Sciatic nerve (tissue), 2 donors: ENCODE data around the gene TBX19. TPM values are rescaled to one million over a fixed set of nuclear protein-coding genes. Genes with fewer than 3 reads are reported as not detected.
A peak's percentile ranks its signal among the peaks of the same experiment; 100 is the strongest.
"Not testable (repeated sequence)": the region's sequence is repeated elsewhere in the genome, so short reads cannot be mapped to it uniquely, and the experiment has no call there.

Experiments used
- ATAC-seq: fragments of 200-7000 bp; cut with Tn5 transposase; one replicate; pipeline ENCODE4 v1.9.1; 2020; ENCODE audit warnings: mild to moderate bottlenecking, moderate library complexity
- DNase-seq: peaks from one replicate; pipeline ENCODE4 v3.0.0-alpha.2; 2020; ENCODE audit warnings: low spot score
- intact Hi-C: fragments of 100-400 bp; cut with DNase I; formaldehyde crosslinking; loops from one replicate; pipeline ENCODE4 v1.14.2; 2022
- total RNA-seq: library from RNA; stranded (reverse); fragmentation: NEBNext Ultra II Directional; extraction: Animal tissue kit (Norgen Biotek cat#: 25700); gene quantifications from one replicate; pipeline ENCODE4 v1.2.1, GENCODE V29; 2021
- donor health status: DM: no; HTN: no; CAD: no.
- donor health status: DM: no; HTN: no; CAD: no.

The TBX19 gene
- total RNA-seq, 1 donor from 2014 or later, result 6.7 TPM

DNA sequence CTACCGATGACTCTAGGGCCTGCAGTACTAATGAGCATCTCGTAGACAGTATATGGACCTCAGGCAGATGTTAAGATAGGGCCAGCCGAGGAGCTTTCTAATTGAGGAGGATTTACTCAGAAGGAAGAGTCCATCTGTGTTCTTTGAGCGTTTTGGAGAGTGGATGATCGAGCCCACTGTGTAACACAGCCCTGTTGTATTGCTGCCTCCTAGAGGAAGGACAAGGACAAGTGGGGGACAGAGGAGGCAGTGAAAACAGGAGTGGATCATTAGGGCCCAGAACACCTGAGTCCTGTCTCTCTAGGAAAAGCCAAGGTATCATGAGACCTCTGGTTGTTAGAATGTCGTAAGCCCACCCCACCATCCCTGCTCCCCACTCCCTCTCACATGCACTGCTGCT is 62.9 kb downstream of the TBX19 start:
- intact Hi-C loops, result no loop called here

GRCh38 chr1:168344517-168344916 is 63.8 kb downstream of the TBX19 start:
- no peak for DNase-seq
- intact Hi-C loops, result no loop called here
- ATAC-seq, result no peak

More for the DNA sequence above, 62.9 kb downstream of the TBX19 start:
- ATAC-seq, result peak; percentile 13
- DNase-seq, result no peak

DNA sequence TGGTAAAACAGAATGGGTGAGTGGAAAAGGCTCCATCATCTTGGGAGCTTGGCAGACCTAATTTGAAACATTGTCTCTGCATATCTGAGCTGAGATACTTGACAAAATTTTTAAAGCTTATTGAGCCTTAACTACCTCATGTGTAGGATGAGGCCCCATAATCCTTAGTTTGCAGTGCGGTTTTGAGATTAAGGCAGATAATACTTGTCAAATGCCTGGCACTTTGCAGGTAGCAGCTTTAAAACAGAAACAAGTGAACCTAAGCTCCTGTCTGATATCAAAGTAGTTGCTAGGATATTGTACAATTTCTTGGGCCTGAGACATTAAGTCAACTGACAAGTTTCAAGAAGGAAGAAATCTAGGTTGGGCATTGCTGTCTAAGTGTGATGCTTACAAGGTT is 65.3 kb downstream of the TBX19 start:
- ATAC-seq (no peak), DNase-seq (no peak)
- intact Hi-C loops, result no loop called here

DNA sequence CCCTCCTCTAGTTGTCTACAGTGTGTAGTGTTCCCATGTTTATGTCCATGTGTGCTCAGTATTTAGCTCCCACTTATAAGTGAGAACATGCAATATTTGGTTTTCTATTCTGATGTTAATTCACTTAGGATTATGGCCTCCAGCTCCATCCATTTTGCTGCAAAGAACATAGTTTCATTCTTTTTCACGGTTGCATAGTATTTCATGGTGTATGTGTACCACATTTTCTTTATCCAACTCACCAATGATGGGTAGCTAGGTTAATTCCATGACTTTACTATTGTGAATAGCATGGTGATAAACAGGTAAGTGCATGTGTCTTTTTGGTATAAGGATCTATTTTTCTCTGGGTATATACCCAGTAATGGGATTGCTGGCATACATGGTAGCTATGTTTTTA is 67.0 kb downstream of the TBX19 start:
- ATAC-seq (no peak), DNase-seq (no peak)
- intact Hi-C loops, result no loop called here

DNA sequence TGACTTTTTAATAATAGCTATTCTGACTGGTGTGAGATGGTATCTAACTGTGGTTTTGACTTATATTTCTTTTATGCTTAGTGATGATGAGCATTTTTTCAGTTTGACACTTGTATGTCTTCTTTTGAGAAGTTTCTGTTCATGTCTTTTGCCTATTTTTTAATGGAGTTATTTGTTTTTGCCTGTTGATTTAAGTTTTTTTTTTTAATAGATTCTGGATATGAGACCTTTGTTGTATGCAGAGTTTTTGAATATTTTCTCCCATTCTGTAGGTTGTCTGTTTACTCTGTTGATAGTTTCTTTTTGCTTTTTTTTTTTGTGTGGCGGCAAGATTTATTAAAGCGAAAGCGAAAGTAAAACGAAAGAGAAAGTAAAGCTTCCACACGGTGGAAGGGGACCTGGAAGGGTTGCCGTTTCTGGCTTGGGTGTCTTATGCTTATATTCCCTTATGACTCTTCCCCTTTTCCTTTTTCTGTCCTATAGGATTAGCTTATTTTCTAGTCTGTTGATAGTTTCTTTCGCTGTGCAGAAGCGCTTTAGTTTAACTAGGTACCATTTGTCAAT is 67.6 kb downstream of the TBX19 start:
- DNase-seq (no peak), ATAC-seq (no peak)
- intact Hi-C loops, result no loop called here

- intact Hi-C loops, DNase-seq, ATAC-seq: not testable (repeated sequence)
Observed at GRCh38 chr1:168354335-168355269, 73.9 kb downstream of the TBX19 start.

DNA sequence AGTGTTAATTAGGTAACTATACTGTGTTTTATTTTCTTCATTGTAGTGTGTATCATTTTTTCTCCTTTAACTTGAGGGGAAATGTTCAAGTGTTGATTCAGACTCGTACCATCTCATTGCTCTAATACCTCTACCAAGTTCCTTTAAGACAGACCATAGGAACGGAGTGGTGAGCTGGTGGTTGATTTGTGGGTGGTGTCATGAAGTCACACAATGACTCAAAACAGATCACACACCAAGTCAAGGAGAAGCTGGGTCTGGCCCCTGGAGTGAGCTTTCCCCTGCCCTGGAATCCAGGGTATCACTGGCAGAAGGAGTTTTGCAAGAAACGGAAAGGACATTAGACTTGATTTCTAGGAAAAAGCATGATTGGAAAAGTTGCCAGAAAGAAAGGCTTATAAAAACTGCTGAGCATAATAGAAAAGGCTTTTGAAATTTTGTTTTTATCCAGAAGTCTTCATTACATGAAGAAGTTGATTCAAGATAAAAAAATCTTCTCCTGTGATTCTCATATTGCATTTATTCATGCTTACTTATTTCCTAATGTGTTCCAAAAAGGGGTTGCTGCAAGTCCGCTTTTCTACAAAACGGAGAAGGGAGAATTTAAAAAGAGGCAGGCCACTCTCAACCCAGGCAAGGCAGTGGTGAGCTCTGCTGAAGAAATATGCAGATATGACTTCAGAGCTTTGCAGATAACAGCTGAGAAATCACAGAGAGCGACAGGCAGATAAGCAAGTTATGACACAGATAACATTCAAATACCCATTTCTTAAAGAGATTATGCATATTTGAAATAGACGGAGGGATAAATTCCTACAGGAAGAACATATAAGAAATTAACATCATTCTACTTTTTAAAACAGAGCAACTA is 79.7 kb downstream of the TBX19 start:
- DNase-seq, result no peak
- ATAC-seq, result peak; percentile 78
- intact Hi-C loops, result no loop called here

- DNase-seq, result no peak
- intact Hi-C loops, result no loop called here
- ATAC-seq, result no peak
Observed at GRCh38 chr1:168361252-168361651, 80.6 kb downstream of the TBX19 start.

DNA sequence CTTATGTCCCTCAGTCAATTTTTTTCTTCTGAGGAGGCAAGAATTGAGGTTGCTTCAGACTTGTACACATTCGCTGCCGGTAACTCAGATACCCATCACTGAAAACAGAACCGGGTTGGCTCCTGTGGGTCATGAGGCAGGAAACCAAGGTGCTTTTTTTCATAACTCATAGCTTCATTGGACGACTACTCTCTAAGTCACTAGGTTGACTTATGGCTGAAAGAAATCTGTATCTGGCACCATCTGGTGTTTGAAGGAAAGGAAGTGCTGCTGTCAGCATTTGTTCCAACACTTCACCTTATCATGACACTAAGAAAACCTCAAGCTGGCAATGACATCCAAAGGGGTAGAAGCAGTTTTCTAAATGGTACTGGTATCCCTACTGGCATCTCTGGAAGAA is 82.3 kb downstream of the TBX19 start:
- ATAC-seq (no peak), DNase-seq (no peak)
- intact Hi-C loops, result no loop called here

Other genes starting within 250 kb of the TBX19 start
- 10.7 TPM for gene GPR161, start 143.9 kb upstream of the TBX19 start, total RNA-seq
- 24.3 TPM for gene TIPRL, start 101.9 kb upstream of the TBX19 start, total RNA-seq
- gene SFT2D2, start 54.9 kb upstream of the TBX19 start, total RNA-seq, result 74.4 TPM